Hepatocyte (in vitro differentiated cells): ENCODE measurements around the gene LHFPL3.

Experiments used
- CTCF ChIP-seq: fragments of 200-600 bp; sonication (generic); IDR thresholded peaks from 2 replicates; pipeline ENCODE4 v1.5.1; 2016; ENCODE audit warnings: antibody characterized with exemption, mild to moderate bottlenecking; ENCODE audit not compliant: poor library complexity
- EZH2 ChIP-seq: fragments of 200-600 bp; sonication (generic); IDR thresholded peaks from 2 replicates; pipeline ENCODE4 v1.6.1; 2016; ENCODE audit warnings: antibody characterized with exemption, mild to moderate bottlenecking, borderline replicate concordance

- TF ChIP-seq CTCF = no peak
- no peak for TF ChIP-seq EZH2
Observed at GRCh38 chr7:104793066-104793465, 464.7 kb downstream of the LHFPL3 start.
